ENCODE measurements around the gene APBA1. TPM values are rescaled to one million over a fixed set of nuclear protein-coding genes. Genes with fewer than 3 reads are reported as not detected.

Gene APBA1
- polyA plus RNA-seq, 1 donor (not counting 4 experiments of a cell fraction or from before 2014, with no cell fraction given): 0.66 TPM

- no peak for FAIRE-seq
These were observed 242.9 kb downstream of the APBA1 start for GRCh38 chr9:69429281-69429680.

GRCh38 chr9:69428017-69428785 is 244.0 kb downstream of the APBA1 start:
- Histone ChIP-seq H3K4me1 (ENCODE audit: control insufficient read depth, extremely low read depth, insufficient read depth, low read length) (peaks cover 6% of the 10 kb centered on the region), H3K79me2 (ENCODE audit: control insufficient read depth, insufficient read depth, low read length) (no peaks in the 10 kb centered on the region), H3K9ac (ENCODE audit: control insufficient read depth, extremely low read depth, insufficient read depth, low read length) (no peak overlapping the region), H3K4me3 (ENCODE audit: control insufficient read depth in 2 of 3, extremely low read depth in 1 of 3, insufficient read depth in 2 of 3, low read depth in 1 of 3, low read length in 3 of 3) (no peak overlapping the region), H3K4me2 (ENCODE audit: control insufficient read depth, extremely low read depth, insufficient read depth, low read depth, low read length) (no peak overlapping the region), H2AFZ (ENCODE audit: control insufficient read depth, low read length) (no peak overlapping the region), H4K20me1 (ENCODE audit: control insufficient read depth, extremely low read depth, insufficient read depth, low read length) (no peaks in the 10 kb centered on the region), H3K9me1 (ENCODE audit: control insufficient read depth, extremely low read depth, insufficient read depth, low read length) (no peaks in the 10 kb centered on the region), H3K36me3 (ENCODE audit: control insufficient read depth in 2 of 2, extremely low read depth in 1 of 2, insufficient read depth in 2 of 2, low read length in 2 of 2) (no peaks in the 10 kb centered on the region), H3K27ac (ENCODE audit: control insufficient read depth, insufficient read depth, low read length) (no peak overlapping the region), H3K9me3 (ENCODE audit: control insufficient read depth, low read depth, low read length) (peaks cover 4% of the 10 kb centered on the region), H3K27me3 (ENCODE audit: control insufficient read depth, extremely low read depth, insufficient read depth, low read length) (no peaks in the 10 kb centered on the region)
- TF ChIP-seq CTCF (optimal IDR thresholded peaks at IDR 0.05 in 1 of 3, IDR thresholded peaks at IDR 0.05 in 1 of 3, conservative IDR thresholded peaks at IDR 0.05 in 1 of 3; ENCODE audit: extremely low read depth in 1 of 3, insufficient read depth in 2 of 3, low read length in 3 of 3): no peak
- FAIRE-seq: no peak
- DNase-seq (ENCODE audit: low read depth, low spot score): no peak
- dilution Hi-C loops (cut with MboI; ENCODE audit: extremely low pct_ligation_motif_present, low sequenced_read_pairs): loop anchor here (25.0 kb wide), 1 partner anchor 109 kb away; no protein-coding TSS in a partner anchor

More at GRCh38 chr9:69429281-69429680, 242.9 kb downstream of the APBA1 start:
- Histone ChIP-seq H3K4me3 (ENCODE audit: control insufficient read depth in 2 of 3, extremely low read depth in 1 of 3, insufficient read depth in 2 of 3, low read depth in 1 of 3, low read length in 3 of 3) (no peak overlapping the region), H4K20me1 (ENCODE audit: control insufficient read depth, extremely low read depth, insufficient read depth, low read length) (no peaks in the 10 kb centered on the region), H3K79me2 (ENCODE audit: control insufficient read depth, insufficient read depth, low read length) (no peaks in the 10 kb centered on the region), H3K4me2 (ENCODE audit: control insufficient read depth, extremely low read depth, insufficient read depth, low read depth, low read length) (no peak overlapping the region), H3K9me1 (ENCODE audit: control insufficient read depth, extremely low read depth, insufficient read depth, low read length) (no peaks in the 10 kb centered on the region), H3K27ac (ENCODE audit: control insufficient read depth, insufficient read depth, low read length) (no peak overlapping the region), H2AFZ (ENCODE audit: control insufficient read depth, low read length) (no peak overlapping the region), H3K9me3 (ENCODE audit: control insufficient read depth, low read depth, low read length) (peaks cover 4% of the 10 kb centered on the region), H3K4me1 (ENCODE audit: control insufficient read depth, extremely low read depth, insufficient read depth, low read length) (peaks cover 13% of the 10 kb centered on the region), H3K27me3 (ENCODE audit: control insufficient read depth, extremely low read depth, insufficient read depth, low read length) (no peaks in the 10 kb centered on the region), H3K36me3 (ENCODE audit: control insufficient read depth in 2 of 2, extremely low read depth in 1 of 2, insufficient read depth in 2 of 2, low read length in 2 of 2) (no peaks in the 10 kb centered on the region), H3K9ac (ENCODE audit: control insufficient read depth, extremely low read depth, insufficient read depth, low read length) (no peak overlapping the region)
- dilution Hi-C loops (cut with MboI; ENCODE audit: extremely low pct_ligation_motif_present, low sequenced_read_pairs): loop anchor here (25.0 kb wide), 1 partner anchor 108 kb away; no protein-coding TSS in a partner anchor
- no peak for DNase-seq (ENCODE audit: low read depth, low spot score)
- TF ChIP-seq EZH2 (IDR thresholded peaks at IDR 0.05; ENCODE audit: low read length) (no peak), CTCF (optimal IDR thresholded peaks at IDR 0.05 in 1 of 3, IDR thresholded peaks at IDR 0.05 in 1 of 3, conservative IDR thresholded peaks at IDR 0.05 in 1 of 3; ENCODE audit: extremely low read depth in 1 of 3, insufficient read depth in 2 of 3, low read length in 3 of 3) (no peak)

Measured in keratinocyte (primary cell).